GM20431 (cell line): ENCODE data around the gene VGLL2.

Source experiments
- in situ Hi-C: fragments of 300-500 bp; cut with MseI, MboI; formaldehyde crosslinking; loops from one replicate; pipeline ENCODE4 v1.15.0; 2020; ENCODE audit warnings: low sequenced_read_pairs; ENCODE audit not compliant: unreplicated experiment

The VGLL2 gene

GRCh38 chr6:117267766-117268534 lies 2.6 kb downstream of the VGLL2 start:
- in situ Hi-C loops, result no loop called here

- in situ Hi-C loops, result no loop called here
Measured at GRCh38 chr6:117268924-117269323, 3.6 kb downstream of the VGLL2 start.

GRCh38 chr6:117269638-117270054 lies 4.3 kb downstream of the VGLL2 start:
- in situ Hi-C loops, result no loop called here

- in situ Hi-C loops, result no loop called here
Measured at GRCh38 chr6:117270055-117270842, 4.9 kb downstream of the VGLL2 start.

- in situ Hi-C loops, result no loop called here
Measured at GRCh38 chr6:117270843-117271507, 5.6 kb downstream of the VGLL2 start.

- in situ Hi-C loops, result no loop called here
Measured at GRCh38 chr6:117272032-117272866, 6.9 kb downstream of the VGLL2 start.

- in situ Hi-C loops, result no loop called here
Measured at GRCh38 chr6:117272891-117273290, 7.5 kb downstream of the VGLL2 start.

GRCh38 chr6:117275205-117275604 lies 9.8 kb downstream of the VGLL2 start:
- in situ Hi-C loops, result no loop called here

- in situ Hi-C loops, result no loop called here
Measured at GRCh38 chr6:117275711-117276110, 10.4 kb downstream of the VGLL2 start.

GRCh38 chr6:117276778-117277316 lies 11.5 kb downstream of the VGLL2 start:
- in situ Hi-C loops, result no loop called here

GRCh38 chr6:117280922-117281321 lies 15.6 kb downstream of the VGLL2 start:
- in situ Hi-C loops, result no loop called here

GRCh38 chr6:117288083-117288715 lies 22.8 kb downstream of the VGLL2 start:
- in situ Hi-C loops, result no loop called here

- in situ Hi-C loops, result no loop called here
Measured at GRCh38 chr6:117290173-117290846, 25.0 kb downstream of the VGLL2 start.

GRCh38 chr6:117298941-117299340 lies 33.6 kb downstream of the VGLL2 start:
- in situ Hi-C loops, result no loop called here

GRCh38 chr6:117303323-117303722 lies 38.0 kb downstream of the VGLL2 start:
- in situ Hi-C loops, result no loop called here

GRCh38 chr6:117304446-117304845 lies 39.1 kb downstream of the VGLL2 start:
- in situ Hi-C loops, result no loop called here

GRCh38 chr6:117306227-117306790 lies 41.0 kb downstream of the VGLL2 start:
- in situ Hi-C loops, result no loop called here

- in situ Hi-C loops, result no loop called here
Measured at GRCh38 chr6:117307655-117308054, 42.3 kb downstream of the VGLL2 start.
